Measurements from ENCODE around the gene TCF12.

TCF12 gene

DNA sequence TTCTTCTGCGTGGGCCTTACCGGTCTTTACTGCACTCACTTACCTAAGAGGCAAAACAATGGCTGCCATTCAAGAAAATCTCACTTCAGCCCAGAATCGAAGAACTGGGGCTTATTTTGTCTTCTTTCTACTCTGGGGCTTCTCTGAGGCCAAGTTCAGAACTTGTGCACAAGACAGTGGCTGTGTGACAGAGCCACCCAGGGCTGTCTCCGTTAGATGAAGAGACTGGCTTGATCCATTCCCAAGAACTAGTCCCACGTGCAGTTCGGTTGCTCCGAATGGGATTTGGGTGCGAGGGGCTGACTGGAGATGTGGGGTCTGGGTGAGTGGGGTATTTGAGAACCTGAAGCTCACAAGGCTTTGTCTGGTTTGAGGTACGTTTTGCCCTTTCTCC lies 795 bp upstream of the TCF12 start:
- no peak for TF ChIP-seq EZH2 (IDR thresholded peaks at IDR 0.05; ENCODE audit: borderline replicate concordance, low read length)
- TF ChIP-seq, protein P1, sequence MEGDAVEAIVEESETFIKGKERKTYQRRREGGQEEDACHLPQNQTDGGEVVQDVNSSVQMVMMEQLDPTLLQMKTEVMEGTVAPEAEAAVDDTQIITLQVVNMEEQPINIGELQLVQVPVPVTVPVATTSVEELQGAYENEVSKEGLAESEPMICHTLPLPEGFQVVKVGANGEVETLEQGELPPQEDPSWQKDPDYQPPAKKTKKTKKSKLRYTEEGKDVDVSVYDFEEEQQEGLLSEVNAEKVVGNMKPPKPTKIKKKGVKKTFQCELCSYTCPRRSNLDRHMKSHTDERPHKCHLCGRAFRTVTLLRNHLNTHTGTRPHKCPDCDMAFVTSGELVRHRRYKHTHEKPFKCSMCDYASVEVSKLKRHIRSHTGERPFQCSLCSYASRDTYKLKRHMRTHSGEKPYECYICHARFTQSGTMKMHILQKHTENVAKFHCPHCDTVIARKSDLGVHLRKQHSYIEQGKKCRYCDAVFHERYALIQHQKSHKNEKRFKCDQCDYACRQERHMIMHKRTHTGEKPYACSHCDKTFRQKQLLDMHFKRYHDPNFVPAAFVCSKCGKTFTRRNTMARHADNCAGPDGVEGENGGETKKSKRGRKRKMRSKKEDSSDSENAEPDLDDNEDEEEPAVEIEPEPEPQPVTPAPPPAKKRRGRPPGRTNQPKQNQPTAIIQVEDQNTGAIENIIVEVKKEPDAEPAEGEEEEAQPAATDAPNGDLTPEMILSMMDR (IDR thresholded peaks at IDR 0.05; ENCODE audit: low read length): no peak
- peak overlapping the region; percentile 69 for H3K4me3 ChIP-seq (ENCODE audit: low read depth, low read length, poor library complexity, severe bottlenecking)
- no peaks in the 10 kb centered on the region for H3F3A ChIP-seq (ENCODE audit: insufficient read depth, low read length)
- no peak overlapping the region for H2AFZ ChIP-seq (ENCODE audit: low read length)
- peaks cover 18% of the 10 kb centered on the region for H3K36me3 ChIP-seq (ENCODE audit: insufficient read depth, low read length)
- H3K9me2 ChIP-seq (ENCODE audit: low read depth, low read length): no peaks in the 10 kb centered on the region
- peak overlapping the region; percentile 70 for H3K27ac ChIP-seq (ENCODE audit: low read depth, low read length, poor library complexity, severe bottlenecking)
- no peaks in the 10 kb centered on the region for H3K27me3 ChIP-seq (ENCODE audit: insufficient read depth, low read length)
- no peaks in the 10 kb centered on the region for H4K20me1 ChIP-seq (ENCODE audit: insufficient read depth, low read length)
- H3K79me2 ChIP-seq (ENCODE audit: insufficient read depth, low read length): peaks cover 39% of the 10 kb centered on the region
- H3K9me3 ChIP-seq (ENCODE audit: low read length): no peaks in the 10 kb centered on the region
- H3K4me1 ChIP-seq (ENCODE audit: insufficient read depth, low read length, severe bottlenecking): peaks cover 38% of the 10 kb centered on the region
- H3K4me2 ChIP-seq (ENCODE audit: low read length): peak overlapping the region; percentile 77
- peak overlapping the region; percentile 95 for H3K9ac ChIP-seq (ENCODE audit: low read length)

DNA sequence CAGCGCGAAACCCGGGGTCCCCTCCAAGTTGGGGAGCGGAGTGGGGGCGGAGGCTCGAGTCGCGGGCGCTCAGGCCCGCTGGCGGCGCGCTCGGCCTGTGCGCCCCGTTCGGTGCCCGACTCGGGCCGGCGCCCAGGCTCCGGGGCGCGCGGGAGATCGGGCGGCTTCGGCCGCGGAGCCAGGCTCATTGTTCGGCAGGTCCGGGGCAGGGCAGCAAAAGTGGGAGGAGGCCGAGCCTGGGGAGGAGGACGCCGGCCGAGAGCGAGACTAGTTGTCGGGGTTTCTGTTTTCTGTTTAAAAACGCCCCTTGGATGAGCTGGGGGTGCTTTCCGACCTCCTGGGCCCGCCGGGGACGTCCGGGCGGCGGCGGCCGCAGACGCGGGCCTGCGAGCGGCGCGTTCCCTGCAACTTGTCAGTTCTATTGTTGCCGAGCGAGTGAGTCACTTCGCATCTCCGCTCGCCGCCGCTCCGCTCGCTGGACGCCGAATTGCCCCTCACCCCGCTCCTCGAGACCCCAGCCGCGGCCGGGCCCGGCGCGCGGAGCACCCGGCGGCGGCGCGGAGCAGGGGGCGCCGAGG lies 676 bp downstream of the TCF12 start:
- peaks cover 31% of the 10 kb centered on the region for H3K36me3 ChIP-seq (ENCODE audit: insufficient read depth, low read length)
- H4K20me1 ChIP-seq (ENCODE audit: insufficient read depth, low read length): no peaks in the 10 kb centered on the region
- H3K9me3 ChIP-seq (ENCODE audit: low read length): no peaks in the 10 kb centered on the region
- no peaks in the 10 kb centered on the region for H3K27me3 ChIP-seq (ENCODE audit: insufficient read depth, low read length)
- TF ChIP-seq, protein P1 (IDR thresholded peaks at IDR 0.05; ENCODE audit: low read length): no peak
- no peak for TF ChIP-seq EZH2 (IDR thresholded peaks at IDR 0.05; ENCODE audit: borderline replicate concordance, low read length)
- H3K79me2 ChIP-seq (ENCODE audit: insufficient read depth, low read length): peaks cover 53% of the 10 kb centered on the region
- H3K4me1 ChIP-seq (ENCODE audit: insufficient read depth, low read length, severe bottlenecking): peaks cover 51% of the 10 kb centered on the region
- H3K4me2 ChIP-seq (ENCODE audit: low read length): peak overlapping the region; percentile 77
- H3K9me2 ChIP-seq (ENCODE audit: low read depth, low read length): no peaks in the 10 kb centered on the region
- peak overlapping the region; percentile 95 for H3K9ac ChIP-seq (ENCODE audit: low read length)
- H3K27ac ChIP-seq (ENCODE audit: low read depth, low read length, poor library complexity, severe bottlenecking): peak overlapping the region; percentile 72
- H3K4me3 ChIP-seq (ENCODE audit: low read depth, low read length, poor library complexity, severe bottlenecking): peak overlapping the region; percentile 69
- no peaks in the 10 kb centered on the region for H3F3A ChIP-seq (ENCODE audit: insufficient read depth, low read length)
- no peak overlapping the region for H2AFZ ChIP-seq (ENCODE audit: low read length)

DNA sequence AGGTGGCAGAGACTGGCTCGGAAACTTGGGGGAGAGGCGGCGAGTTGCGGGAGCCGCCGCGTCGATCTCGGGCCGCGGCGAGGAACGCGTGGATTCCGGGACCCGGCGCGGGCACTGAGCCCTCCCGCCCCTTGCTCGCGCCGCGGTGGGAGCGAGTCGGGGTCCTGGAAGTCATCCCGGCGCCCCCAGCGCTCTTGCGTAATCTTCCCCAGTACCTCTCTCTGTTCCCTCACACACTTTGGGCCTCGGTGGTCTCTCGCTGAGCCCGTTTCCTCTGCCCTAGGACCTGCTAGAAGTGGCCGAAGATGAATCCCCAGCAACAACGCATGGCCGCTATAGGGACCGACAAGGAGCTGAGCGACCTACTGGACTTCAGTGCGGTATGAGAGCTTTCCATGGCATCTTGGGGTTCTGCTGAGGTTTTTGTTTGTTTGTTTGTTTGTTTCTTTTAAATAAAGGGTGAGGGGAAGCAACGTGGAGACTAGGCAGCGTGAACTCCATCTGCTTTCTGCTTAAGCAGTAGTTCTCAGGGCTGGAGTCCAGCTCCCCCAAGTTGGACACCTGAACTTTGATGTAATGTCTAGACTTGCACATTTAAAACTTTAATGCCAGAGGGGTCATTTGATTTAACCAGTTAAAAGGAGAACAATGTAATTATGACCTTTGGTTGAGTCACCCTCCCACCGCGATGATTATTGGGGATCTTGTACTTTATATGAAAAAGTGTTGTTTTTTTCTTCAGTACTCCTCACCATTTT lies 1.3 kb downstream of the TCF12 start:
- Histone ChIP-seq H3K9ac (ENCODE audit: low read length) (peak overlapping the region; percentile 95), H3K4me2 (ENCODE audit: low read length) (peak overlapping the region; percentile 77), H3F3A (ENCODE audit: insufficient read depth, low read length) (no peaks in the 10 kb centered on the region), H3K79me2 (ENCODE audit: insufficient read depth, low read length) (peaks cover 60% of the 10 kb centered on the region), H3K36me3 (ENCODE audit: insufficient read depth, low read length) (peaks cover 38% of the 10 kb centered on the region), H3K27me3 (ENCODE audit: insufficient read depth, low read length) (no peaks in the 10 kb centered on the region), H3K27ac (ENCODE audit: low read depth, low read length, poor library complexity, severe bottlenecking) (peak overlapping the region; percentile 72), H3K4me3 (ENCODE audit: low read depth, low read length, poor library complexity, severe bottlenecking) (peak overlapping the region; percentile 69), H3K9me2 (ENCODE audit: low read depth, low read length) (no peaks in the 10 kb centered on the region), H4K20me1 (ENCODE audit: insufficient read depth, low read length) (no peaks in the 10 kb centered on the region), H2AFZ (ENCODE audit: low read length) (no peak overlapping the region), H3K4me1 (ENCODE audit: insufficient read depth, low read length, severe bottlenecking) (peaks cover 54% of the 10 kb centered on the region), H3K9me3 (ENCODE audit: low read length) (no peaks in the 10 kb centered on the region)
- TF ChIP-seq, protein P1 (IDR thresholded peaks at IDR 0.05; ENCODE audit: low read length): no peak
- TF ChIP-seq EZH2 (IDR thresholded peaks at IDR 0.05; ENCODE audit: borderline replicate concordance, low read length): no peak
